ENCODE measurements around the gene RPL13A. TPM values are rescaled to one million over a fixed set of nuclear protein-coding genes. Genes with fewer than 3 reads are reported as not detected.

The RPL13A gene
- total and polyA plus RNA-seq, 9 of the 15 experiments (the other 6 are each of a cell fraction or from before 2014, with no cell fraction given) = 1,744 to 5,482 (median 2,949) TPM

DNA sequence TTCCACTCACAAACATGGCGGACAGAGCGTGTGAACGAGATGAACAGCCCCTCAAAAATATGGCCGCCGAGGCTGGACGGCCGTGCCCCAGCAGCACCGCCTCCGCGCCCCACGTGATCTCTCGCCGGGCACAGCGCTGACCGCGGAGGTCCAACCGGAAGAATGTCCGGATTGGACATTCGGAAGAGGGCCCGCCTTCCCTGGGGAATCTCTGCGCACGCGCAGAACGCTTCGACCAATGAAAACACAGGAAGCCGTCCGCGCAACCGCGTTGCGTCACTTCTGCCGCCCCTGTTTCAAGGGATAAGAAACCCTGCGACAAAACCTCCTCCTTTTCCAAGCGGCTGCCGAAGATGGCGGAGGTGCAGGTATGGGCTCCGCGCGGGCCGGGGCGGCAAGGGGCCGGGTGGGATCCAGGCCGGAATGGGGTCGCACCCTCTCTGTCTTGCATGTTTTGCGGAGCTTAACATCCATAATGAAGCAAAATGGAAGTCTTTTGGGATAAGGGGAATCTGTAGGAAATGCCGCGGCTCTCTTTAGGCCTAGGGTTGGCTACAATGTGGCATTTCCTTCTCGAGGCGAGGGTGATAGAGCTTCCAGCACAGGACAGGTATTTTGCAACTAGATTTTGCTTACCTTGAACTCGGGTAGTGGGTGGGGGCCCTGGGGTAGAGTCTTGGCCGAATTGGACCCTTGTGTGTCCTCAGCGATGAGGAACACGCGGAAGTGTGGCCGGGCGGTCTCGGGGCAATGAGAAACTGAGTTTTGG is at the start of gene RPL13A (continued):
- no peak for TF ChIP-seq SMAD3 (CRISPR knock-in tag; conservative IDR thresholded peaks at IDR 0.05)
- TF ChIP-seq, protein P1, sequence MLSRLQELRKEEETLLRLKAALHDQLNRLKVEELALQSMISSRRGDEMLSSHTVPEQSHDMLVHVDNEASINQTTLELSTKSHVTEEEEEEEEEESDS (CRISPR knock-in tag; IDR thresholded peaks at IDR 0.05) = no peak
- TF ChIP-seq, protein P2, sequence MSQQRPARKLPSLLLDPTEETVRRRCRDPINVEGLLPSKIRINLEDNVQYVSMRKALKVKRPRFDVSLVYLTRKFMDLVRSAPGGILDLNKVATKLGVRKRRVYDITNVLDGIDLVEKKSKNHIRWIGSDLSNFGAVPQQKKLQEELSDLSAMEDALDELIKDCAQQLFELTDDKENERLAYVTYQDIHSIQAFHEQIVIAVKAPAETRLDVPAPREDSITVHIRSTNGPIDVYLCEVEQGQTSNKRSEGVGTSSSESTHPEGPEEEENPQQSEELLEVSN (IDR thresholded peaks at IDR 0.05; ENCODE audit: borderline replicate concordance in 1 of 2, extremely low read depth in 1 of 2, insufficient read depth in 1 of 2, insufficient read length in 1 of 2, low read depth in 1 of 2, low read length in 1 of 2, poor library complexity in 1 of 2, severe bottlenecking in 1 of 2) = peak in 1 of 2 experiments; percentile 24
- TF ChIP-seq HNRNPK (IDR thresholded peaks at IDR 0.05; ENCODE audit: low read depth, low read length, poor library complexity, severe bottlenecking) = no peak
- TF ChIP-seq ZNF316 (IDR thresholded peaks at IDR 0.05) = no peak
- TF ChIP-seq LARP7 (IDR thresholded peaks at IDR 0.05) = no peak
- TF ChIP-seq FOXA3 (CRISPR knock-in tag; conservative IDR thresholded peaks at IDR 0.05 in 1 of 2, IDR thresholded peaks at IDR 0.05 in 1 of 2) = no peak
- TF ChIP-seq PTBP1 (IDR thresholded peaks at IDR 0.05; ENCODE audit: low read depth, low read length) = no peak
- TF ChIP-seq KLF1 (tag; IDR thresholded peaks at IDR 0.05) = peak; percentile 33; the same call in 1 of the 2 replicates
- no peak for TF ChIP-seq BMI1 (IDR thresholded peaks at IDR 0.05; ENCODE audit: low read length)
- TF ChIP-seq ZNF3 (CRISPR knock-in tag; IDR thresholded peaks at IDR 0.05) = no peak
- TF ChIP-seq, protein P3, sequence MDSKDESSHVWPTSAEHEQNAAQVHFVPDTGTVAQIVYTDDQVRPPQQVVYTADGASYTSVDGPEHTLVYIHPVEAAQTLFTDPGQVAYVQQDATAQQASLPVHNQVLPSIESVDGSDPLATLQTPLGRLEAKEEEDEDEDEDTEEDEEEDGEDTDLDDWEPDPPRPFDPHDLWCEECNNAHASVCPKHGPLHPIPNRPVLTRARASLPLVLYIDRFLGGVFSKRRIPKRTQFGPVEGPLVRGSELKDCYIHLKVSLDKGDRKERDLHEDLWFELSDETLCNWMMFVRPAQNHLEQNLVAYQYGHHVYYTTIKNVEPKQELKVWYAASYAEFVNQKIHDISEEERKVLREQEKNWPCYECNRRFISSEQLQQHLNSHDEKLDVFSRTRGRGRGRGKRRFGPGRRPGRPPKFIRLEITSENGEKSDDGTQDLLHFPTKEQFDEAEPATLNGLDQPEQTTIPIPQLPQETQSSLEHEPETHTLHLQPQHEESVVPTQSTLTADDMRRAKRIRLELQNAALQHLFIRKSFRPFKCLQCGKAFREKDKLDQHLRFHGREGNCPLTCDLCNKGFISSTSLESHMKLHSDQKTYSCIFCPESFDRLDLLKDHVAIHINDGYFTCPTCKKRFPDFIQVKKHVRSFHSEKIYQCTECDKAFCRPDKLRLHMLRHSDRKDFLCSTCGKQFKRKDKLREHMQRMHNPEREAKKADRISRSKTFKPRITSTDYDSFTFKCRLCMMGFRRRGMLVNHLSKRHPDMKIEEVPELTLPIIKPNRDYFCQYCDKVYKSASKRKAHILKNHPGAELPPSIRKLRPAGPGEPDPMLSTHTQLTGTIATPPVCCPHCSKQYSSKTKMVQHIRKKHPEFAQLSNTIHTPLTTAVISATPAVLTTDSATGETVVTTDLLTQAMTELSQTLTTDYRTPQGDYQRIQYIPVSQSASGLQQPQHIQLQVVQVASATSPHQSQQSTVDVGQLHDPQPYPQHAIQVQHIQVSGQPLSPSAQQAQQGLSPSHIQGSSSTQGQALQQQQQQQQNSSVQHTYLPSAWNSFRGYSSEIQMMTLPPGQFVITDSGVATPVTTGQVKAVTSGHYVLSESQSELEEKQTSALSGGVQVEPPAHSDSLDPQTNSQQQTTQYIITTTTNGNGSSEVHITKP (IDR thresholded peaks at IDR 0.05; ENCODE audit: partially characterized antibody) = no peak
- peak; percentile 91 for TF ChIP-seq RBM22 (IDR thresholded peaks at IDR 0.05; ENCODE audit: low read depth, low read length, poor library complexity, severe bottlenecking)
- TF ChIP-seq, protein P4, sequence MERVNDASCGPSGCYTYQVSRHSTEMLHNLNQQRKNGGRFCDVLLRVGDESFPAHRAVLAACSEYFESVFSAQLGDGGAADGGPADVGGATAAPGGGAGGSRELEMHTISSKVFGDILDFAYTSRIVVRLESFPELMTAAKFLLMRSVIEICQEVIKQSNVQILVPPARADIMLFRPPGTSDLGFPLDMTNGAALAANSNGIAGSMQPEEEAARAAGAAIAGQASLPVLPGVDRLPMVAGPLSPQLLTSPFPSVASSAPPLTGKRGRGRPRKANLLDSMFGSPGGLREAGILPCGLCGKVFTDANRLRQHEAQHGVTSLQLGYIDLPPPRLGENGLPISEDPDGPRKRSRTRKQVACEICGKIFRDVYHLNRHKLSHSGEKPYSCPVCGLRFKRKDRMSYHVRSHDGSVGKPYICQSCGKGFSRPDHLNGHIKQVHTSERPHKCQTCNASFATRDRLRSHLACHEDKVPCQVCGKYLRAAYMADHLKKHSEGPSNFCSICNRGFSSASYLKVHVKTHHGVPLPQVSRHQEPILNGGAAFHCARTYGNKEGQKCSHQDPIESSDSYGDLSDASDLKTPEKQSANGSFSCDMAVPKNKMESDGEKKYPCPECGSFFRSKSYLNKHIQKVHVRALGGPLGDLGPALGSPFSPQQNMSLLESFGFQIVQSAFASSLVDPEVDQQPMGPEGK (CRISPR knock-in tag; IDR thresholded peaks at IDR 0.05; ENCODE audit: borderline replicate concordance) = no peak
- TF ChIP-seq, protein P5, sequence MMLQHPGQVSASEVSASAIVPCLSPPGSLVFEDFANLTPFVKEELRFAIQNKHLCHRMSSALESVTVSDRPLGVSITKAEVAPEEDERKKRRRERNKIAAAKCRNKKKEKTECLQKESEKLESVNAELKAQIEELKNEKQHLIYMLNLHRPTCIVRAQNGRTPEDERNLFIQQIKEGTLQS (IDR thresholded peaks at IDR 0.05) = peak; percentile 98
- TF ChIP-seq, protein P5 (CRISPR knock-in tag; conservative IDR thresholded peaks at IDR 0.05) = peak; percentile 94; the same call in 1 of the 2 replicates
- TF ChIP-seq NELFE (IDR thresholded peaks at IDR 0.05; ENCODE audit: insufficient read depth, insufficient read length) = no peak
- TF ChIP-seq MTA3 (IDR thresholded peaks at IDR 0.05; ENCODE audit: borderline replicate concordance) = peak; percentile 92
- TF ChIP-seq ZNF12 (CRISPR knock-in tag; IDR thresholded peaks at IDR 0.05) = no peak
- TF ChIP-seq POLR2B (IDR thresholded peaks at IDR 0.05; ENCODE audit: low read depth, partially characterized antibody) = peak; percentile 99
